Measurements from ENCODE around the gene GTF2H1.
"Not testable (repeated sequence)": the region's sequence is repeated elsewhere in the genome, so short reads cannot be mapped to it uniquely, and the experiment has no call there.

Gene GTF2H1

GRCh38 chr11:18383388-18384156 lies 61.2 kb downstream of the GTF2H1 start:
- DNase-seq, result peak; percentile 61

DNA sequence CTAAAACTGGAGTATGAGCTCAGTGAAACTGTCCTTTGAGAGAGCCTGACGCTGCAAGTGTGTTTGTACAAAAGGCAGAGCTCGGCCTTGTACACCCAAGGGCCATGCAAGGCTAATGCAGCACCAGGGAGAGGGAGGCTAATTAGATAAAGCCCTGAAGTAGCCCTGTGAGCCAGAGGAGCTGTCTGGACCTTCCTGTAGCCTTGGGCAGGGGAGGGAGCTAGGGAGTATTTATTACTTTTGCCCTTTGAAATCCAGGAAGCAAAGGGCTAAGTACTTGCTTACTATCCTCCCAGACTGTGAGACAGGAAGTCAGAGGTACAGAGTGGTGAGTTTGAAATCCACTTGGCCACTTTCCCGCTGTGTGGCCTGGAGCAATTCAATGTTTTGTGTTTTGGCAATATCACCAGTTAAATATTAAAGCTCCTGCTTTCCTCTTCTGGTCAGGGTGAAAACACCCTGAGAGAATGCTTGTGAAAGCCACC lies 61.8 kb downstream of the GTF2H1 start:
- DNase-seq, result no peak

DNA sequence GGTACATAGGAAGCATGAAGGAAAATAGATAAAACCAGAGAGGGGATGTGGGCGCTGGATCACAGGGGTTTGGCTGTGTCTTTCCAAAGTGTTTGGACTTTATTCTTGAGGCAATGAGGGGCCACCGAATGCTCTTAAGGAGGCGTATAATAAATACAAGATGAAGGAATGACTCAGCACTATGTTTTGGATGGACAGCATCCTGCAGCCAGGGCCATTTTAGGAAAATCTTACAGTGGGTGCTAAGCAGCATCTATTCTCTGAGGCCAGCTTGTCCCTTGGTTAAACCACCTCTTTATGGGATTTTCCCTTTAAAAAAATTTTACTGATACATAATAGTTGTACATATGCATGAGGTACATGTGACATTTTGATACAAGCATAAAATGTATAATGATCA lies 67.7 kb downstream of the GTF2H1 start:
- DNase-seq, result no peak

- DNase-seq, result no peak
Measured at GRCh38 chr11:18392434-18393321, 70.3 kb downstream of the GTF2H1 start.

DNA sequence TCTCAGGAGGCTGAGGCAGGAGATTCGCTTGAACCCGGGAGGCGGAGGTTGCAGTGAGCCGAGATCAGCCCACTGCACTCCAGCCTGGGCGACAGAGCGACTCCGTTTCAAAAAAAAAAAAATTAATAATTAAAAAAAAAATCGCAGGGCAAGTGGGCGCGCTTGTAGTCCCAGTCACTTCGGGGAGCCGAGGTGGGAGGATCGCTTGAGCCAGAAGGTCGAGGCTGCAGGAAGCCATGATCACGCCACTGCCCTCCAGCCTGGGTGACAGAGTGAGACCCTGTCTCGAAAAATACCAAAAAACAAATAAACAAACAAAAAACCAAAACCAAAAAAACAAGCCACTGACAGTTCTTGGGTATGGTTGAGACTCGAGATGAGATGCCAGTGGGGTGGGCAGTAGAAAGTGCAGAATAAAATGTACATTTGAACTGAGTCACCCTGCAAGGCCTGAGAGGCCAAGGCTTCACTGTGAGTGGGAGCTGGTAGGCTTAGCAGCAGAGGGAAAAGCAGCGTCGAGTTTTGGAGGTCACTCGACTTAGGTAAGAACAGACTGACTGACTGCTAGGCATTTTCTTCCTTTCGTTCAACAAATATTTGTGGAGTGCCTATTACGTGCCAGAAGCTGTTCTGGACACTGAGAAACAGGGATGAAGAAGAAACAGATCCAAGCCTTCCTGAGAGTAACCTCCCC lies 71.4 kb downstream of the GTF2H1 start:
- peak; percentile 20 for DNase-seq

DNA sequence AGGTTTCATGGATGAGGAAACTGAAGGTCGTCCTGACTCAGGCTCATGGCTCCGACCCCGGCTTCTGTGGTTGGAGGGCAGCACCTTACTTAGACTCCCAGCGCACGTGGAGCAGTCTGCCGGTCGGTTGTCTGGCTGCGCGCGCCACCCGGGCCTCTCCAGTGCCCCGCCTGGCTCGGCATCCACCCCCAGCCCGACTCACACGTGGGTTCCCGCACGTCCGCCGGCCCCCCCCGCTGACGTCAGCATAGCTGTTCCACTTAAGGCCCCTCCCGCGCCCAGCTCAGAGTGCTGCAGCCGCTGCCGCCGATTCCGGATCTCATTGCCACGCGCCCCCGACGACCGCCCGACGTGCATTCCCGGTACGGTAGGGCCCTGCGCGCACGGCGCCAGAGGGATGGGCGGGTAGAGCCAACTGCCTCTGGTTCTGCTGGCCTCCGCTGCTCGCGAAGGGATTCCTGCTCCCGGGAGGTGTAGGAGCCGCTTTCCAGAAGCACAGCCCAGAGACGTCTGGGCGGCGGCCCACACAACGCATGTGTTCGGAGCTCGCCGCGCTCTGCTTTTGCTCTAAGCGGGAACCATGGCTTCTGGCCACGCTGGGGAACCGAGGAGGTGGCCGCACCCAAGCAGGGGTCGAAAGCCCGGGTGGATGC lies 72.0 kb downstream of the GTF2H1 start, which contains the start of gene LDHA:
Gene LDHA (plus strand): TSS at position 289 of the 653 bp plus-strand sequence. CDS start 2,280 bp downstream, outside the sequence.
- DNase-seq, result peak; percentile 100

- DNase-seq, result peak; percentile 24
Measured at GRCh38 chr11:18394928-18395734, 72.8 kb downstream of the GTF2H1 start.

DNA sequence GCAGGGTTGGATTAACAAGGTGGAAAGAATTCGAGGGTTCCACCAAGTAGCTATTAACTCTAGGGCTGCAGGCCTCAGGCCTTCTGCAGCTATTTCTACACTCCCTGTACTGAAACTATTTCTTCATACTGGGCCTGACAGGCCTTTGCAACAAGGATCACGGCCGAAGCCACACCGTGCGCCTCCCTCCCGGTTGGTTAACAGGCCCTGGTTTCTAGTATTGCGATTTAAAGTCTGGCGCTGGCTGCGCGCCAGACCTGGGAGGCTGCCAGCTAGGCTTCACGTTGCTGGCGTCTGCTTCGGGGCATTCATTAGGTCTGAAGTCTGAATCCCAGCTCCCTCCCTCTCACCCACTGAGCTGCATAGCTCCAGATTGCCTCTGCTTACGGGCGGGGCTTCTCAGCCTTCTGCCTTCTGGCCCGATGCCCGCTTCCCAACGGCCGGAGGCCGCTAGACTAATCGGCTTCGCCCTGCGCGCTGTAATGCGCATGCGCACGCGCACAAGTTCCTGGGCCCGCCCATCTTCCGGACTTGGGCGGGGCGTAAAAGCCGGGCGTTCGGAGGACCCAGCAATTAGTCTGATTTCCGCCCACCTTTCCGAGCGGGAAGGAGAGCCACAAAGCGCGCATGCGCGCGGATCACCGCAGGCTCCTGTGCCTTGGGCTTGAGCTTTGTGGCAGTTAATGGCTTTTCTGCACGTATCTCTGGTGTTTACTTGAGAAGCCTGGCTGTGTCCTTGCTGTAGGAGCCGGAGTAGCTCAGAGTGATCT lies 73.6 kb downstream of the GTF2H1 start:
- peak; percentile 92 for DNase-seq

- DNase-seq, result no peak
Measured at GRCh38 chr11:18397921-18398320, 75.6 kb downstream of the GTF2H1 start.

DNA sequence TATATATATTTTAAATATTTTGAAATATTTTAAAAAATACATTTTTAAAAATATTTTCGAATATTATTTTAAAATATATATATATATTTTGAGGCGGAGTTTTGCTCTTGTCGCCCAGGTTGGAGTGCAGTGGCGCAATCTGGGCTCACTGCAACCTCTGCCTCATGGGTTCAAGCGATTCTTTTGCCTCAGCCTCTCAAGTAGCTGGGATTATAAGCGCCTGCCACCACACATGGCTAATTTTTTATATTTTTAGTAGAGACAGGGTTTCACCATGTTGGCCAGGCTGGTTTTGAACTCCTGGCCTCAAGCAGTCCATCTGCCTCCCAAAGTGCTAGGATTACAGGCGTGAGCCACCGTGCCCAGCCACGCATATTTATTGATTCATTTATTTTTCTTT lies 78.7 kb downstream of the GTF2H1 start:
- not testable (repeated sequence) for DNase-seq

DNA sequence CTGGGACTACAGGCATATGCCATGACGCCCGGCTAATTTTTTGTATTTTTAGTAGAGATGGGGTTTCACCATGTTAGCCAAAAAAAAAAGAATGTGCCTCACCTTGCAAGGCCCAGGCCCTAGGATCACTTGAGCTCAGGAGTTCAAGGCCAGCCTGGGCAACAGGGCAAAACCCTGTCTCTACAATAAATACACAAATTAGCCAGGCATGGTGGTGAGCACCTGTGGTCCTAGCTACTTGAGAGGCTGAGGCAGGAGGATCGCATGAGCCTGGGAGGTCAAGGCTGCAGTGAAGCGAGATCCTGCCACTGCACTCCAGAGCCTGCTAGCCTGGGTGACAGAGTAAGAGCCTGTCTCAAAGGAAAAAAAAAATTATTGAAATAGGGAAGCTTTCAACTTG lies 81.7 kb downstream of the GTF2H1 start:
- DNase-seq, result no peak

DNA sequence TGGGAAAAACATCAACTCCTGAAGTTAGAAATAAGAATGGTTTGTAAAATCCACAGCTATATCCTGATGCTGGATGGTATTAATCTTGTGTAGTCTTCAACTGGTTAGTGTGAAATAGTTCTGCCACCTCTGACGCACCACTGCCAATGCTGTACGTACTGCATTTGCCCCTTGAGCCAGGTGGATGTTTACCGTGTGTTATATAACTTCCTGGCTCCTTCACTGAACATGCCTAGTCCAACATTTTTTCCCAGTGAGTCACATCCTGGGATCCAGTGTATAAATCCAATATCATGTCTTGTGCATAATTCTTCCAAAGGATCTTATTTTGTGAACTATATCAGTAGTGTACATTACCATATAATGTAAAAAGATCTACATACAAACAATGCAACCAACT lies 85.0 kb downstream of the GTF2H1 start:
- DNase-seq, result not testable (repeated sequence)

DNA sequence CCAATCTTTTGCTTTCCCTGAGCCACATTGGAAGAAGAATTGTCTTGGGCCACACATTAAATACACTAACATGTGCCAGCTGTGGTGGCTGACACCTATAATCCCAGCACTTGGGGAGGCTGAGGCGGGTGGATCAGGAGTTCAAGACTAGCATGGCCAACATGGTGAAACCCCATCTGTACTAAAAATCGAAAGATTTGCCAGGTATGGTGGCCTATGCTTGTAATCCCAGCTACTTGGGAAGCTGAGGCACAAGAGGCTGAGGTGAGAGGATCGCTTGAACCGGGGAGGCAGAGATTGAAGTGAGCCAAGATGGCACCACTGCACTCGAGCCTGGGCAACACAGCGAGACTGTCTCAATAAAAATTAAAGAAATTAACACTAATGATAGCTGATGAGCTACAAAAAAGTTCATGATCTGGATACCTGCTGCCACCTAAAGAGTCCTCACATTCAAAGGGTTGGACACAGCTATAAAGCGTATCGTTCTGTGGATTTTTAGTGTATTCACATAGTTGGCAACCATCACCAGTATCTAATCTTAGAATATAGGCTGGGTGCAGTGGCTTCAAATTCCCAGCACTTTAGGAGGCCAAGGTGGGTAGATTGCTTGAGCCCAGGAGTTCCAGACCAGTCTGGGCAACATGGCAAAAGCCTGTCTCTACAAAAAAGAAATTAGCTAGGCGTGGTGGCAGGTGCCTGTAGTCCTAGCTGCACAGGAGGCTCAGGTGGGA lies 86.4 kb downstream of the GTF2H1 start:
- DNase-seq, result no peak

DNA sequence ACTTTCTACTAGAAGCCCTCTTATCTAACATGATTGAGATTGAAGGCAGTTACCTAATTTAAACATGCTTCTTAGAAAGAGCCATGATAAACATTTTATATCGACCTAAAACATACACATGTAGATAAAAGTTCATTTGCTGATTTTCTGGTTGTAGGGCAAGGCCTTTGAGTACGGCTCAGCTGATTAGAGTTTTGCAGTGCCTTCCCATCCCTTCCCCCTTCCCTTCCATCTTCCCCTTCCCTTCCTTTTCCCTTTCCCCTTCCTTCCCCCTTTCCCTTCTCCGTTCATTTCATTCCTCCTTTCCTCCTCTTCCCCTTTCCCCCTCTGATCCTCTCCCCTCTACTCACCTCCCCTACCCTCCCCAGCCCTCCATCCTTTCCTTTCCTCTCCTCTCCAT lies 94.1 kb downstream of the GTF2H1 start:
- DNase-seq, result no peak
